Ramos (cell line): ENCODE measurements around the gene TBRG4.

Experiments used
- in situ Hi-C: fragments of 300-500 bp; cut with MboI; formaldehyde crosslinking; loops from one replicate; pipeline ENCODE4 v1.14.3; 2022; ENCODE audit warnings: low sequenced_read_pairs; ENCODE audit not compliant: unreplicated experiment

Gene TBRG4

GRCh38 chr7:45099891-45100760, 11.4 kb downstream of the TBRG4 start:
- in situ Hi-C loops: no loop called here

GRCh38 chr7:45098983-45099839, 12.3 kb downstream of the TBRG4 start:
- in situ Hi-C loops: no loop called here

DNA sequence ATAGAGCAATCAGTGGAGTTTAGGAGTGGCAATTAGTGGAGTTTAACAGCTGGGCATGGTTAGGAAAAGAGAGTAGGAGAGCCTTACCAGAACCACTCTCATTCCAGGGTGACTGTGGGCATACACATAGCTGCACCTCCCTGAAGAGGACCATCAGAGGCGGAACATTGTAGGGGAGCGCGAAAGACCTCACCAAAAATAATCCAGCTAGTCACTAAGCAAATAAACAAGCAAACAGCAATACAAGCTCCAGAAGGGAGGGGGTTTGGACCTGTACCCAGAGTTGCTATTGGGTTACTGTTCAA, 18.6 kb downstream of the TBRG4 start:
- in situ Hi-C loops: no loop called here

DNA sequence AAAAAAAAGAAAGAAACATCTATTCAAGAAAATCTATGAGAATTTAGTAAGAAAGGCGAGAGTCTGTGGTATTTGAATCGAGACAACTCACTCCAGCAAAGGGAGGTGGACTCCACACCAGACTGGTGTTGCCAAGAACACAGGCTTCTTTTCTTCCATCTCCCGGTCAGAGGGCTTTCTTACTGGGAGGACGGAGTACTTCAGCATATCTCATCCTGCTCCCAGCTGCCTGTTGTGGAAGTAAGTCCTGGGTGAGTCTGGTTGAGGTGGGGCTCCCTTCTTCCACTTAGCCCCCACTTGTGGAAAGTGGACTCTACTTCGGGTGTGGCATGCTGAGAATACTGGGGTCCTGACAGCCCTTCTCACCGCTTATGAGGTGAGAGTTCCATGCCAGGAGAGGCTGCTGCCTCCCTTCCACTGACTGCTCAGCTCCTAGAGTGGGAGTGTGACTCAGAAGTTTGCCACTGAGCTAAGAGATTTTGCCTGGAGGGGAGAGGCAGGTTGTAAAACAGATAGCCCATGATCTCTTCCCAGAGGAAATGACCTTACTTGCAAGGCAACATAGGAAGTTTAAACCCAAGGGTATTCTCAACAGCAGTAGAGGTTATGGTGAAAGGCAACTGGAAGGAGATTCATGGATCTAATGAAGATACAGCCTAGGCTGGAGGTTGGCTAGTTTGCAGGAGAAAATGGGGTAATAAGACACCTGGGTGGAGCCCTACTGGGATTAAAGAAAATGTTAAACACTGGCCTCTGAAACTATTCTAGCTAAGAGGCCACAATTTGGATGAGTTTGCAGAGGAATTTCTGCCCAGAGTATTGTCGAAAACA, 19.2 kb downstream of the TBRG4 start:
- in situ Hi-C loops: no loop called here

GRCh38 chr7:45089341-45089891, 22.1 kb downstream of the TBRG4 start:
- in situ Hi-C loops: no loop called here

DNA sequence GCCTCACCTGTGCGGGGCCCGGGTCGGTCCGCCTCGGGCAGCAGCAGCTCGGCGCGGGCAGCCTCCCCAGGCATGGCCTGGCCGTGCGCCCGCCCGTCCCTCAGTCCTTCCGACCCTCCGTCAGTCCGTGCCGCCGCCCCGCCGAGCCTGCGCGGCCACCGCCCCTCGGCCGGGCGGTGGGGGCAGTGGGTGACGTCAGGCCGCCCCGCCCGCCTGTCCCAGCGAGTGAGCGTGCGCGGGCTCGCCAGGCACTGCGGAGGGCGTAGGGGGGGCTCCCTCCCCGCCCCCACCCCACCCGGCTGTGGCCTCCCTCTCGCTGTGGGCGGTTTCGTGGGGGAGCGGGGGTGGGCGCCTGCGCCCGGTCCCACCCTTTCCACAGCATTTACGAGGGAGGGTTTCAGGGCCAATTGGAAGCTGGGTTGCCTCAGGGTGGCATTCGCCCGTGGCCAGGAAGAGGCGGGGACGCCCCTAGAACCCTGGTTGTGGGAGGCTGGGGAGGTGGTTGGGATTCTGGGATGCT, 22.6 kb downstream of the TBRG4 start, which contains the start of gene NACAD:
TSS of gene NACAD (minus strand) at position 149 of the 520 bp plus-strand sequence. CDS start at position 74, 75 bp downstream.
- in situ Hi-C loops: no loop called here

DNA sequence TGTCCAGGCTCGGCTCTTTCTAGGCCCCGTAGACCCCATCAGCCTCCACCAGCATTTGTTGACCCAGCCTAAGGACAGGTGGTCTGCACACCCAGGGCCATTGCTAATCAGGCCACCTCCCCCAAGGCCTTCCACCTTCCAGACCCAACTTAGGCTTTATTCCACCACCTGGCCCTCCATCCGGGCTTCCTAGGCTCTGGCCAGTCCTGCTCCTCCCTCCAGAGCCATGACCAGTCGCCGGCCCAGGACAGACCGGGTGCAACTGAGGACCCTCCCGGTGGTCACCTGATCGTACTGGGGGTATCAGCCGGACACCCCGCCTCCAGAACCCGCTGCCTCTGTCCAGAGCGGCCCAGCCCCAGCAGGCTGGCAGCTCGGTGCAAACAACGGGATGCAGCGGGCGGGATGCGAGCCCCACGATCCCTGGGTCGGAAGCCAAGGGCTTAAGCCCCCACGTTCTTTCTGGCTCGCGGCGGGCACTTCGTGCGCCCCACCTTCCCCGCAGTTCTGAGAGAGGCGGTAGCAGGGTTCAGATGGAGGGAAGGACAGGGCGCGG, 23.3 kb downstream of the TBRG4 start:
- in situ Hi-C loops: no loop called here

DNA sequence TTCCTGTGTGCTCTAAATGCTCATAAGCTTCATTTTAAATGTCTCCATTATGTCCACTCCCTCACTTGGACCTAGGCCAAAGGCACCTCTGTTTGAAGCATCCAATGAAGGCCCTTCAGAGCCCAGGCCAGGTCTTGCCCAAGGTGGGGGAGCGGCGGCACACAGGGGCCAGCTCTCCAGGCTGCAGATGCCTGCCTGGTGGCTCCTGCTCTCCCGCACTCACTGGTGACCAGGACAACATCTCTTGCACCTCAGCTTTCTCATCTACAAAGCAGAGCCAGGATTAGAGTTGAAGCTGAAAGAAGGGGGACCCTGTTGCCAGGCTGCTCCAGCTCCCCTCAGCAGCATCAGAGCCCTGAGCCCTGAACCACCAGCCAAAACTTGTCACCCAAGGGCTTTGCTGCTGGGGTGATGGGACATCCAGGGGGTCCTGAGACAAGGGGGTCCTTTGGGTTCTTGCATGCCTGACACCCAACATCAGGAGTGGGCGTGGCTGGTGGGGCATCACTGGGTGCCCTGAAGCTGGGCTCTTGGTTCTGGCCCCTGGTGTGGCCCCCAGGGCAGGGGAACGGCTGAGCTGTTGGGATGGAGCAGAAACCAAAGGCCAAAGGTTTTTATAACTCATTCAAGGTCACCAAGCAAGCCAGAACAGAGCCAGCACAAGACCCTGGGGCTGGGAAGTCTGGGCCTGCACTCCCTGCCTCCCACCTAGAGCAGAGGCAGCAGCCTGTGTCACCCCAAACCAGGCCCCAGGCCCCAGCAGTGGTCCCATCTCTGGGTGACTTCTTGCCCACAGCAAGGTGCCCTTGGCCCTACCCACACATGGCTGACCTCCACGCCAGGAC, 24.0 kb downstream of the TBRG4 start:
- in situ Hi-C loops: no loop called here

DNA sequence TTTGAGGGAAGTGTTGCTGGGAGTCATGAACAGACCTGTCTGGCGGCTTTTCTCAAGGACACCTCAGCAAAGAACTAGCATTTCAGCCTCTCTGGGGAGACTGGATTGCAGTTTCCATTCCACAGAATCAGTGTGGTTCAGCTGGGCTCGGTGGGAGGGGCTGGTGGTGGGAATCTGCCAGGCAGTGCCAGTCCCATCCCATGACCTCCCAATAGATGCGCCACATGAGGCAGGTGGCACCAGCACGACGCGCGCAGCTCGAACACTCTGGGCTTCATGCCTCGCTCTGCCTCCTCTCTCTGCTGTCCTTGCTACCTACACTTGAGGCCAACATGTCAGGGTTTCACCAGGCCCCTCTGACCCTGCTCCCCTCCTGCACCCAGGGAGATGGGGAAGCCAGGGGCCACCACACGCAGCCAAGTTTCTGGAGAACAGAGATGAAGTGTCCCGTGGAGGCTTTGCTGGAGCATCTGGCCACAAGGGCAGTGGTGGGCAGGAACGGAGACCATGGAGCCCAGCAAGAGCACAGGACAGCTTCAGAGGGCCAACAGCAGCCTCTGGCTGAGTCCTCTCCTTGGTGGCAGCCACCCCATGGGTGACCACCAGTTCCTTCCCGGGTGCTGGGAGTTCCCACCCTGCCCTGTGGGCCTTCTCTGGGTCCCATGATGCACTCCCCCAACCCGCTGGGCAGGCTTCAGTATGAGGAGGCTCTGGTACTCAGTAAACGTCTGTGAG, 25.0 kb downstream of the TBRG4 start:
- in situ Hi-C loops: no loop called here

GRCh38 chr7:45085619-45086200, 25.8 kb downstream of the TBRG4 start:
- in situ Hi-C loops: no loop called here

GRCh38 chr7:45084901-45085618, 26.4 kb downstream of the TBRG4 start:
- in situ Hi-C loops: no loop called here

GRCh38 chr7:45084336-45084735, 27.2 kb downstream of the TBRG4 start:
- in situ Hi-C loops: no loop called here

- in situ Hi-C loops: no loop called here
Observed at GRCh38 chr7:45082831-45083331, 28.6 kb downstream of the TBRG4 start.

GRCh38 chr7:45082031-45082830, 29.3 kb downstream of the TBRG4 start:
- in situ Hi-C loops: no loop called here

DNA sequence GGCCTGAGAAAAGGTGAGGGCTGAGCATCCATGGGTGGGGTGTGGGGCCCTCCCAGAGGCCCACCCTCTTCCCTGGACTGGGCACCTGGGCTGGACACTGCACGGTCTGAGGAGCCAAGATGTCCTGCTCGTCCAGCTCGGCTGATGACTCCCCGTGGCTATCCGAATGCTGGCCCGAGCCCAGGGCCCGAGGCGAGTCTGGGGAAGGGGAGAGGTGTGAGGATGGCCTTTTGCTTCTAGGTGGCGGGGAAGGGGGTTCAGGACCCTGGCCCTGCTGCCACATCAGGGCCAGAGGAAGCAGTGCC, 29.9 kb downstream of the TBRG4 start:
- in situ Hi-C loops: no loop called here

- in situ Hi-C loops: no loop called here
Observed at GRCh38 chr7:45080958-45081669, 30.4 kb downstream of the TBRG4 start.
